ENCODE data around the gene TPP2. TPM values are rescaled to one million over a fixed set of nuclear protein-coding genes. Genes with fewer than 3 reads are reported as not detected.

Gene TPP2
- total RNA-seq, 6 experiments from 2014 or later, result 18.4 to 35.3 (median 28.4) TPM

- 90% methylated on average over 1 of the region's 2 CpGs for WGBS (ENCODE audit: insufficient coverage, low coverage, low lambda C conversion rate, missing lambda C conversion rate)
Observed at GRCh38 chr13:102718746-102719145, 122.0 kb downstream of the TPP2 start.

GRCh38 chr13:102721800-102722231 lies 125.0 kb downstream of the TPP2 start:
- intact Hi-C loops (cut with DNase I), result no loop called here

More at GRCh38 chr13:102718746-102719145, 122.0 kb downstream of the TPP2 start:
- Histone ChIP-seq H3K36me3 (no peaks in the 10 kb centered on the region), H3K27me3 (no peaks in the 10 kb centered on the region), H3K27ac (no peak overlapping the region), H3K9me3 (no peaks in the 10 kb centered on the region), H3K4me1 (no peaks in the 10 kb centered on the region), H3K4me3 (no peak overlapping the region)
- no peak for DNase-seq
- no peak for ATAC-seq
- intact Hi-C loops (cut with DNase I), result no loop called here
- TF ChIP-seq CTCF (IDR thresholded peaks at IDR 0.05) (no peak), POLR2A (IDR thresholded peaks at IDR 0.05) (no peak)

GRCh38 chr13:102724923-102725322 lies 128.1 kb downstream of the TPP2 start:
- Histone ChIP-seq H3K4me3 (no peak overlapping the region), H3K27ac (peak overlapping the region in 2 of 3 donors; percentile 38 to 66), H3K36me3 (no peaks in the 10 kb centered on the region), H3K9me3 (no peaks in the 10 kb centered on the region), H3K4me1 (no peaks in the 10 kb centered on the region), H3K27me3 (no peaks in the 10 kb centered on the region)
- DNase-seq, result peak in 1 of 3 donors; percentile 49
- WGBS (ENCODE audit: insufficient coverage, low coverage, low lambda C conversion rate, missing lambda C conversion rate), result 18% methylated on average over 6 of the region's 6 CpGs
- intact Hi-C loops (cut with DNase I), result no loop called here
- peak; percentile 90 to 95 (median 94) for ATAC-seq
- no peak for TF ChIP-seq POLR2A (IDR thresholded peaks at IDR 0.05)
- peak; percentile 55 to 82 (median 69) for TF ChIP-seq CTCF (IDR thresholded peaks at IDR 0.05)

More at GRCh38 chr13:102721800-102722231, 125.0 kb downstream of the TPP2 start:
- H3K27me3 ChIP-seq, result no peaks in the 10 kb centered on the region
- H3K4me1 ChIP-seq, result no peaks in the 10 kb centered on the region
- H3K36me3 ChIP-seq, result no peaks in the 10 kb centered on the region
- 14% methylated on average over 1 of the region's 1 CpG for whole genome bisulfite sequencing (ENCODE audit: insufficient coverage, low coverage, low lambda C conversion rate, missing lambda C conversion rate)
- TF ChIP-seq CTCF (IDR thresholded peaks at IDR 0.05) (no peak), POLR2A (IDR thresholded peaks at IDR 0.05) (no peak)
- no peak overlapping the region for H3K4me3 ChIP-seq
- no peaks in the 10 kb centered on the region for H3K9me3 ChIP-seq
- DNase-seq (peak in 2 of 3 donors; percentile 62 to 70), ATAC-seq (peak in 3 of 4 donors; percentile 47 to 70 (median 61))
- peak overlapping the region in 1 of 3 donors; percentile 54 for H3K27ac ChIP-seq

DNA sequence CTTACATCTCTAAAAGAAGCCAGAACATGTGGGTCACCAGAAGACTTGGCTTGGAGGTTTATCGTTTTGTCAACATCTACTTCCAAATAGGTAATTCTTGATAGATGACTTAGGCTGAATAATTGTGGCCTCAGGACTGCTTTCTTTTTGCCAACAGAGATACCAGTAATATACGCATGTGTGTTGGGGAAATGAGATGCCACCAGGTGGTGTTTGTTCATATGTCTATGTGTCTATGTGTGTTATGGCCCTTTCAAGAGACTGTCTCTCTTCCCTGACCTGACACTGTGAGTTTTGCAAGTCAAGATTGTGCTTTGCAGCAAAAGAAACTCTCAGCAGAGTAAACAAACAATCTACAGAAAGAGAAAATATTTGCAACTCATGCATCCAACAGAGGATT lies 129.6 kb downstream of the TPP2 start:
- DNase-seq (no peak), ATAC-seq (peak in 3 of 4 donors; percentile 19 to 39 (median 37))
- Histone ChIP-seq H3K4me3 (no peak overlapping the region), H3K9me3 (no peaks in the 10 kb centered on the region), H3K27ac (no peak overlapping the region), H3K27me3 (no peaks in the 10 kb centered on the region), H3K4me1 (no peaks in the 10 kb centered on the region), H3K36me3 (no peaks in the 10 kb centered on the region)
- WGBS (ENCODE audit: insufficient coverage, low coverage, low lambda C conversion rate, missing lambda C conversion rate), result 44% methylated on average over 2 of the region's 2 CpGs
- intact Hi-C loops (cut with DNase I), result no loop called here
- no peak for TF ChIP-seq POLR2A (IDR thresholded peaks at IDR 0.05)
- peak; percentile 14 to 18 (median 16) for TF ChIP-seq CTCF (IDR thresholded peaks at IDR 0.05)

Other genes starting within 250 kb of the TPP2 start
- 1 to 10 TPM in 4 of 6 experiments, under 1 TPM in 2; 0.42 to 6.3 (median 1.2) TPM for gene FGF14, start 194.9 kb upstream of the TPP2 start, total RNA-seq
- not detected for gene METTL21C, start 98.1 kb downstream of the TPP2 start, total RNA-seq
- gene TEX30, start 176.8 kb downstream of the TPP2 start, total RNA-seq, result 10 to 100 TPM in 5 of 6 experiments, 1 to 10 TPM in 1; 9.4 to 21.4 (median 14.7) TPM
- gene POGLUT2, start 202.0 kb downstream of the TPP2 start, total RNA-seq, result 1 to 10 TPM; 3.8 to 7.7 (median 5.3) TPM
- 10 to 100 TPM; 12.0 to 19.4 (median 16.8) TPM for gene BIVM, start 202.1 kb downstream of the TPP2 start, total RNA-seq
- gene ERCC5, start 249.0 kb downstream of the TPP2 start, total RNA-seq, result 10 to 100 TPM; 21.6 to 47.4 (median 29.2) TPM

All from right lobe of liver (tissue), 6 donors.